BJ (cell line): ENCODE measurements around the gene SNX30. TPM values are rescaled to one million over a fixed set of nuclear protein-coding genes. Genes with fewer than 3 reads are reported as not detected.

Source experiments
- CTCF ChIA-PET: fragments of 350-600 bp; formaldehyde crosslinking; extraction: SDS; loops from one replicate; lab custom pipeline; 2021; ENCODE audit warnings: antibody characterized with exemption, inconsistent platforms; lab: Yijun Ruan, JAX
- POLR2A ChIA-PET: fragments of 300-600 bp; sonication (Branson Sonifier 250); formaldehyde crosslinking; extraction: SDS; loops from one replicate; lab custom pipeline; 2021; ENCODE audit warnings: antibody characterized with exemption; lab: Charles Lee
- DNase-seq: peaks from one replicate; pipeline ENCODE4 v3.0.0-alpha.2; 2011; ENCODE audit warnings: low read depth
- H3K27me3 ChIP-seq: 2 replicates; pipeline ENCODE4 v1.6.0; 2011; ENCODE audit warnings: low read length; ENCODE audit not compliant: control insufficient read depth, insufficient read depth
- H3K36me3 ChIP-seq: 2 replicates; pipeline ENCODE4 v1.5.1; 2011; ENCODE audit warnings: low read length; ENCODE audit not compliant: control insufficient read depth, insufficient read depth
- H3K4me3 ChIP-seq: 2 replicates; pipeline ENCODE4 v1.5.1; 2011; ENCODE audit warnings: low read depth, mild to moderate bottlenecking, control low read depth, low read length
- CTCF ChIP-seq: IDR thresholded peaks from 2 replicates; pipeline ENCODE4 v1.5.1; 2011; ENCODE audit warnings: low read depth, mild to moderate bottlenecking, control low read depth, inconsistent platforms, low read length, moderate library complexity; ENCODE audit not compliant: insufficient read depth
- polyA plus RNA-seq: library from polyadenylated mRNA; depleted of rRNA; stranded (reverse); fragments of >200 nt; gene quantifications from 2 replicates; pipeline ENCODE4 v1.2.3, GENCODE V29; 2011

The SNX30 gene
- polyA plus RNA-seq, 1 experiment, result 6.1 TPM

DNA sequence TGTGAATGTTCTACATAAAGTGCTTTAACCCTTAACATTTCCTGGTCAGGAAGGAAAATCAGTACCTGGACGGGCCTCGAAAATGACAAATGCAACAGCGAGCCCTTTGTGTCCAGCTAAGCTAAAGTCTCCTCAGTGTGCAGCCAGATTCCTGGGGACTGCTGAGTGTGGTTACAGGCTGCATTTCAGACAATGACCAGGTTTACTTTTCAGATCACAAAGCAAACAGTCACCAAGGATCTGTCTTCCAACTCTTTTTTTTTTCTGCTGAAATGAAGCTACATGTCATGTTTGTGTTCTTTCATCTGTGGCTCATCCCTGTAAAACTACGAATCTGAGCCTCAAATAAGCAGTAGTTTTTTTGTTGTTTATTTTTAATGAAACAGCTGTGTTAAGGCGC is 119.4 kb downstream of the SNX30 start:
- CTCF ChIA-PET, result interaction anchor here (0.9 to 1.3 kb wide), 2 partner anchors 25 to 33 kb away, joined by 3 to 4 read pairs; no protein-coding TSS in a partner anchor

DNA sequence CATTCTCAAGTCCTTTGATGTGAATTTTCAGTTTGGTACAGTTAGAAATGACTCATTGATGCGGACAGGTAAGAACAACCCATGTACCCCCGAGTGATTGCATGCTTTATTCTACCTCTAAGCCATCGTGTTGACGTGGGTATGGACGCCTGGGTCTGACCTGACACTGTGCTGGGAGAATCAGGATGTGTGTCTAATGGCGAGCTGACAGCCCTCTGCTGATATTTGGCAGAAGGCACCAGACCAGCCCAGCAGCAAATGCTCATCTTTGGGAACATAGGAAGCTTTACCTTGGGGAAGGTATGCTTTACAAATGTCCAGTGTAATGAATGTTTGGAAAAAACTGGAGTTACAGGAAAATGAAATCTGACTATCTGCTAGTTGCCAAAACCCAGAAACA is 120.0 kb downstream of the SNX30 start:
- DNase-seq, result no peak
- H3K27me3 ChIP-seq, result no peaks in the 10 kb centered on the region
- no peak for TF ChIP-seq CTCF
- ChIA-PET POLR2A (no interaction called here), CTCF (no interaction called here)
- H3K36me3 ChIP-seq, result peaks cover 3% of the 10 kb centered on the region
- no peak overlapping the region for H3K4me3 ChIP-seq

More for the DNA sequence above, 119.4 kb downstream of the SNX30 start:
- H3K36me3 ChIP-seq, result peaks cover 4% of the 10 kb centered on the region
- POLR2A ChIA-PET, result no interaction called here
- no peak overlapping the region for H3K4me3 ChIP-seq
- TF ChIP-seq CTCF, result no peak
- no peak for DNase-seq
- no peaks in the 10 kb centered on the region for H3K27me3 ChIP-seq

DNA sequence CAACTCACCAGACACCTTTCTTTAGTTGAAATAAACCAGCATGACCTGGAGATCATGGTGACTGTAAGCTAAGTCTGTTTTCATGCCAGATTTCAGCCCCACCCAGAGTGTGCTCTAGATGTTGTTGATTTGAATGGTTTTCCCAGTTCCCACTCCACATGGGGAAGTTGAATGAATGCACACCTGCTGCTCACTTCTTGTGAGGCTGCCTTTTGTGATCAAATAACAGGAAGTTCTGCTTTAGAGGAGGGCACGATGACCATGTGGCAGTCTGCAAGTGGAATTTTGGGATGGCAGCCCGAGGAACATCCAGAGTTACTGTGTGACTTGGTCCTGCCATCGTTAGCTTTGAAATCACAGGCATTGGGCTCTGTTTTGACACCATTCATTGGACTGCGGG is 121.5 kb downstream of the SNX30 start:
- Histone ChIP-seq H3K36me3 (peaks cover 3% of the 10 kb centered on the region), H3K27me3 (no peaks in the 10 kb centered on the region), H3K4me3 (no peak overlapping the region)
- ChIA-PET POLR2A (no interaction called here), CTCF (interaction anchor here (1.0 kb wide), 1 partner anchor 31 kb away, joined by 3 read pairs; no protein-coding TSS in a partner anchor)
- no peak for TF ChIP-seq CTCF
- DNase-seq, result no peak

GRCh38 chr9:112873773-112874405 is 123.3 kb downstream of the SNX30 start:
- Histone ChIP-seq H3K36me3 (peaks cover 3% of the 10 kb centered on the region), H3K4me3 (no peak overlapping the region), H3K27me3 (no peaks in the 10 kb centered on the region)
- CTCF ChIA-PET, result no interaction called here
- POLR2A ChIA-PET, result no interaction called here
- no peak for TF ChIP-seq CTCF
- DNase-seq, result no peak

GRCh38 chr9:112878752-112879151 is 128.2 kb downstream of the SNX30 start:
- CTCF ChIA-PET, result interaction anchor here (1.0 kb wide), 1 partner anchor 10 kb away, joined by 3 read pairs; no protein-coding TSS in a partner anchor
- Histone ChIP-seq H3K36me3 (no peaks in the 10 kb centered on the region), H3K4me3 (no peak overlapping the region), H3K27me3 (no peaks in the 10 kb centered on the region)
- no peak for TF ChIP-seq CTCF
- no peak for DNase-seq
- POLR2A ChIA-PET, result interaction anchor here (0.5 to 0.7 kb wide), 2 partner anchors 263 to 587 kb away, joined by 3 read pairs; no protein-coding TSS in a partner anchor
